Stimulated activated CD4-positive, alpha-beta T cell treated with anti-CD3 and anti-CD28 coated beads, Interleukin-12 subunit alpha, Interleukin-12 subunit beta, amount 100 ng/mL, for 4 hours (primary cell): ENCODE data around the gene IMP3.
"Not testable (repeated sequence)": the region's sequence is repeated elsewhere in the genome, so short reads cannot be mapped to it uniquely, and the experiment has no call there.

ENCODE experiments used
- DNase-seq: peaks from one replicate; pipeline ENCODE4 v3.0.0-alpha.2; 2020

IMP3 gene

GRCh38 chr15:75649848-75650247, 9.8 kb upstream of the IMP3 start:
- DNase-seq: no peak

- no peak for DNase-seq
Measured at GRCh38 chr15:75649045-75649761, 9.2 kb upstream of the IMP3 start.

GRCh38 chr15:75648156-75649000, 8.4 kb upstream of the IMP3 start:
- DNase-seq: no peak

GRCh38 chr15:75647370-75648155, 7.5 kb upstream of the IMP3 start, which contains the start of gene SNX33:
Gene SNX33, plus strand, starts transcription at chr15:75647912. Its CDS starts 1,191 bp downstream, at chr15:75649103.
- peak; percentile 54 for DNase-seq

- no peak for DNase-seq
Measured at GRCh38 chr15:75646944-75647364, 6.9 kb upstream of the IMP3 start.

- DNase-seq: no peak
Measured at GRCh38 chr15:75646112-75646943, 6.3 kb upstream of the IMP3 start.

GRCh38 chr15:75644376-75644775, 4.4 kb upstream of the IMP3 start:
- no peak for DNase-seq

GRCh38 chr15:75641603-75642002, 1.6 kb upstream of the IMP3 start:
- no peak for DNase-seq

GRCh38 chr15:75641179-75641503, 1.1 kb upstream of the IMP3 start:
- no peak for DNase-seq

- DNase-seq: peak; percentile 40
Measured at GRCh38 chr15:75640483-75641178, 607 bp upstream of the IMP3 start.

- no peak for DNase-seq
Measured at GRCh38 chr15:75639191-75639708, 774 bp downstream of the IMP3 start.

GRCh38 chr15:75637245-75638009, 2.6 kb downstream of the IMP3 start:
- no peak for DNase-seq

GRCh38 chr15:75636026-75636425, 4.0 kb downstream of the IMP3 start:
- no peak for DNase-seq

- DNase-seq: not testable (repeated sequence)
Measured at GRCh38 chr15:75633922-75634321, 6.1 kb downstream of the IMP3 start.

- DNase-seq: no peak
Measured at GRCh38 chr15:75631935-75632334, 8.1 kb downstream of the IMP3 start.

GRCh38 chr15:75625542-75626347, 14.3 kb downstream of the IMP3 start, which contains the start of gene SNUPN:
Gene SNUPN, minus strand, starts transcription at chr15:75625725. Its CDS starts 4,674 bp downstream, at chr15:75621051.
- peak; percentile 93 for DNase-seq

GRCh38 chr15:75622505-75622904, 17.5 kb downstream of the IMP3 start:
- no peak for DNase-seq

- no peak for DNase-seq
Measured at GRCh38 chr15:75620841-75621391, 19.1 kb downstream of the IMP3 start.

GRCh38 chr15:75620058-75620820, 19.8 kb downstream of the IMP3 start:
- DNase-seq: no peak
